Ovary (tissue), 9 donors: ENCODE results near the gene SERPINB7. TPM values are rescaled to one million over a fixed set of nuclear protein-coding genes. Genes with fewer than 3 reads are reported as not detected.

ENCODE experiments used
- DNase-seq, 5 donors: peaks; one replicate each; pipeline ENCODE4 v3.0.0-alpha.2; 2019 to 2020
- H3K27ac ChIP-seq, 2 donors: fragments of 200-600 bp; one replicate each; pipeline versions ENCODE4 v1.5.1 to v1.8.0; 2019 to 2022
- H3K27me3 ChIP-seq: fragments of 200-600 bp; one replicate; pipeline ENCODE4 v1.8.0; 2022
- H3K36me3 ChIP-seq: fragments of 200-600 bp; sonication (generic); one replicate; pipeline ENCODE4 v1.5.1; 2019
- H3K4me1 ChIP-seq: one replicate; pipeline ENCODE4 v1.8.1; 2013; ENCODE audit warnings: mild to moderate bottlenecking, moderate library complexity; ENCODE audit not compliant: insufficient read depth
- H3K4me3 ChIP-seq: fragments of 200-600 bp; sonication (generic); one replicate; pipeline ENCODE4 v1.5.1; 2017
- H3K9me3 ChIP-seq, 2 donors: fragments of 200-600 bp in 1 of 2; sonication (generic) in 1 of 2; one replicate each; pipeline versions ENCODE4 v1.5.1 to v1.8.1; 2013 to 2019; ENCODE audit warnings: mild to moderate bottlenecking in 1 of 2, moderate library complexity in 1 of 2
- EP300 ChIP-seq: sonication (generic); formaldehyde crosslinking; IDR thresholded peaks from one replicate; pipeline ENCODE4 v1.6.1; 2017; ENCODE audit warnings: antibody characterized with exemption
- POLR2A ChIP-seq: fragments of 450-650 bp; IDR thresholded peaks from one replicate; pipeline ENCODE4 v1.6.1; 2017; ENCODE audit warnings: antibody characterized with exemption, mild to moderate bottlenecking, moderate library complexity
- WGBS, 3 donors: extraction: QIAGEN DNeasy Blood & Tissue Kit in 1 of 3; methylation state at CpG; one replicate each; pipeline versions ENCODE4 v1.1.5 to v1.1.7; 2013 to 2017; 5-methylcytosine and 5-hydroxymethylcytosine counted together
- intact Hi-C, 4 donors: fragments of 100-400 bp; cut with DNase I; formaldehyde crosslinking; loops; one replicate each; pipeline versions ENCODE4 v1.11.0 to v1.15.1; 2022 to 2023
- polyA plus RNA-seq, 2 donors: library from polyadenylated mRNA; stranded (reverse); fragments of 200-250 nt in 1 of 2; fragments of 350-450 nt in 1 of 2; fragmentation: Illumina TruSeq in 1 of 2; extraction: RNeasy Lipid Tissue Mini Kit (QIAGEN cat#74804) in 1 of 2; gene quantifications; one replicate each; pipeline ENCODE4 v1.2.3, GENCODE V29; 2013 to 2014
- total RNA-seq, 7 donors: library from RNA; depleted of rRNA in 2 of 7; stranded (reverse); fragments of >200 nt in 2 of 7; fragmentation: NEBNext Ultra II Directional in 3 of 7; extraction: Animal tissue kit (Norgen Biotek cat#: 25700) in 3 of 7; gene quantifications; one replicate each; pipeline versions ENCODE4 v1.1.0 to v1.2.4, GENCODE V29; 2016 to 2023
- TF ChIP-seq, protein P1 (sequence below), 3 donors: fragments of 450-650 bp in 2 of 3; fragments of 200-600 bp in 1 of 3; IDR thresholded peaks; one replicate each; pipeline versions ENCODE4 v1.5.1 to v1.8.0; 2016 to 2022; ENCODE audit warnings: antibody characterized with exemption in 3 of 3, mild to moderate bottlenecking in 1 of 3
- donor health status: DM: no; HTN: no; CAD: no; lungs with moderate emphysema.
- donor health status: DM: no; HTN: no; CAD: no.
- donor health status: Bipolar disorder and iron deficiency.
- donor health status: DM: yes; HTN: yes; CAD: no.
- donor health status: DM: no; HTN: no; CAD: no.
- donor health status: DM: yes; HTN: yes; CAD: no.

Gene SERPINB7
- total and polyA plus RNA-seq, 9 donors = 0.06 to 0.23 (median 0.10) TPM; not detected in 5

DNA sequence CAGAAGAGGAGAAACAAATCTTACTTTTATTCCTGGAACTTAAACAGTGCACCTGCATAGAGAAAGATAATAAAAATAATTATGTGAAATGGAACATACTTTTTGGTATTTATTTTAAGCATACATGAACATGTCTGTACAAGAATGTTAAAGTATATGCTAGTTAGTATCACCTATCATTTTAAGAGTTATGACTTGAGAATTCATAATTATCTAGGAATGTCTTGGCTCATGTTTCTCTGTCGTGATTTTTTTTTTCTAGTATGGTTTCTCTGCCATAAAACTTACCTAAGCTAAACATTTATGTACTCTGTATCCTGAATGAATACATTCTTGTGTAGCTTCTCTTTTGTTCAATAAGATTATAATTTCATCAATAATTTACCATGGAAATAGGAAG is 4.2 kb downstream of the SERPINB7 start:
- H3K27ac ChIP-seq = no peak overlapping the region
- H3K36me3 ChIP-seq = no peaks in the 10 kb centered on the region
- H3K4me3 ChIP-seq = no peak overlapping the region
- H3K4me1 ChIP-seq = no peaks in the 10 kb centered on the region
- no peak for DNase-seq
- no peaks in the 10 kb centered on the region for H3K27me3 ChIP-seq
- intact Hi-C loops = no loop called here
- TF ChIP-seq, protein P1, sequence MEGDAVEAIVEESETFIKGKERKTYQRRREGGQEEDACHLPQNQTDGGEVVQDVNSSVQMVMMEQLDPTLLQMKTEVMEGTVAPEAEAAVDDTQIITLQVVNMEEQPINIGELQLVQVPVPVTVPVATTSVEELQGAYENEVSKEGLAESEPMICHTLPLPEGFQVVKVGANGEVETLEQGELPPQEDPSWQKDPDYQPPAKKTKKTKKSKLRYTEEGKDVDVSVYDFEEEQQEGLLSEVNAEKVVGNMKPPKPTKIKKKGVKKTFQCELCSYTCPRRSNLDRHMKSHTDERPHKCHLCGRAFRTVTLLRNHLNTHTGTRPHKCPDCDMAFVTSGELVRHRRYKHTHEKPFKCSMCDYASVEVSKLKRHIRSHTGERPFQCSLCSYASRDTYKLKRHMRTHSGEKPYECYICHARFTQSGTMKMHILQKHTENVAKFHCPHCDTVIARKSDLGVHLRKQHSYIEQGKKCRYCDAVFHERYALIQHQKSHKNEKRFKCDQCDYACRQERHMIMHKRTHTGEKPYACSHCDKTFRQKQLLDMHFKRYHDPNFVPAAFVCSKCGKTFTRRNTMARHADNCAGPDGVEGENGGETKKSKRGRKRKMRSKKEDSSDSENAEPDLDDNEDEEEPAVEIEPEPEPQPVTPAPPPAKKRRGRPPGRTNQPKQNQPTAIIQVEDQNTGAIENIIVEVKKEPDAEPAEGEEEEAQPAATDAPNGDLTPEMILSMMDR (IDR thresholded peaks at IDR 0.05) = no peak
- TF ChIP-seq POLR2A (no peak), EP300 (no peak)
- 5 to 7% (median 6%) methylated on average over 1 of the region's 1 CpG for WGBS, 3 donors
- H3K9me3 ChIP-seq = no peaks in the 10 kb centered on the region

DNA sequence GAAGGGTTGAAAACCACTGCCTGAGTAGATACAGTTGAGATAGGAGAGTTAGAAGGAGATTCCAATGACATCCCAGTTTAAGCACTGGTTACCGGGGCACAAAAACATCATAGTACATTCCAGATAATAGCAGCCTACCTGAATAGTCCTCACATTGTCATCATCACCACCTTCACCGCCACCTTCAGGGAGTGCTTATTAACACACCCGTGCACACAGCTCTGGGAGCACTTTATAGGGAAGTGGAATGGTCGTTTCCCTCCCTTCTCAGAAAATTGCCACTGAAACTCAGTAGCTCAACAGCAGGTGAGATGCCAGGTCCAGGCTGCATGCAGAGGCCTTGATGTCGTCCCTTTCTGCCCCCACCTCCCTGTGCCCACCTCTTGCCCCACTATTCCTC is 8.2 kb downstream of the SERPINB7 start:
- DNase-seq = no peak
- Histone ChIP-seq H3K36me3 (no peaks in the 10 kb centered on the region), H3K27me3 (no peaks in the 10 kb centered on the region), H3K27ac (no peak overlapping the region), H3K9me3 (no peaks in the 10 kb centered on the region), H3K4me1 (no peaks in the 10 kb centered on the region), H3K4me3 (no peak overlapping the region)
- intact Hi-C loops = no loop called here
- TF ChIP-seq, protein P1 (IDR thresholded peaks at IDR 0.05) = no peak
- TF ChIP-seq EP300 = no peak
- TF ChIP-seq POLR2A = no peak
- 79 to 87% (median 79%) methylated on average over 5 of the region's 5 CpGs for WGBS, 3 donors

DNA sequence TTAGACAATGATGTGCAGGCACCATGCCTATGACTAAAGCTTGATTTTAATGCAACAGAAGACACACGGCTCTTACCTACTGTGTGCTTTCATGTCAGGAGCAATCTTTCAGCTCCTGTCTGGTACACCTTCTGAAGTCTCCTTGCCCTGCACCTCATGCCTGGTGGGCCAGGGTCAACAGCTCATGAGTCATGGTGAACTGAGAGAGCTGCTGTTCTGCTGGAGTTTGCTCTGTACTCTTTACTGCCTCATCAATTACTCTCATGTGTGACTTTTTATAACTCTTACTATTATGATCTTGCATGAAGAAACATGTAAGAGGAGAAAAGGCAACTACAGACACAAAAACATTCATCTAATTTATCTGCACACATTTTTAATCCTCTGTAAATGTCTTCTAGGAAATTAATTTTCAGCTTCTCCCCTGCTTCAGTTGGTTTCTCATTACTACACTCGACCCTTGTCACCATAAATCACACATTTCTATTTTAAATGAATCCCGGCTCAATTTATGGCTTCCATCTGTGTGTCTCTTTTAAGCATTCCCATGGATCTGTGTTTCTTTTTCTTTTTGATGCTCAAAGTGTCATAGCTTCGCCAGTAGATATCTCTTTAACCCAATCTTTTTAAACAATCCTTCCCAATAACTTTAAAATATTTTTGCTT is 9.7 kb downstream of the SERPINB7 start:
- WGBS, 3 donors = 18 to 23% (median 20%) methylated on average over 4 of the region's 4 CpGs
- Histone ChIP-seq H3K27me3 (no peaks in the 10 kb centered on the region), H3K27ac (no peak overlapping the region), H3K4me3 (no peak overlapping the region), H3K36me3 (no peaks in the 10 kb centered on the region), H3K9me3 (no peaks in the 10 kb centered on the region), H3K4me1 (no peaks in the 10 kb centered on the region)
- TF ChIP-seq POLR2A (no peak), EP300 (no peak)
- TF ChIP-seq, protein P1 (IDR thresholded peaks at IDR 0.05) = no peak
- DNase-seq = no peak
- intact Hi-C loops = no loop called here

DNA sequence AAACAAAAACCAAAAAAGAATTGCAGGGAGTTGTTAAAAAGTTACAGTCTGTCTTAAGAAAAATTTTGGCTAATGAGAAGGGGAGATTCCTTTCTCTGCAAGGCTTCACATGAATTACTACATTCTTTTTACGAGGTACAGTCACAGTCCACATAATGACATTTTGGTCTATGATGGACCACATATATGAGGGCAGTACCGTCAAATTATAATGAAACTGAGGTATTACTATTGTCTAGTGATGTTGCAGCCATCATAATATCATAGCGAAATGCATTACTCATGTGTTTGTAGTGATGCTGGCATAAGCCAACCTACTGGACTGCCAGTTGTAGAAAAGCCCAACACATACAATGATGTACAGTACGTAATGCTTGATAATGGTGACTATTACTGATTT is 12.5 kb downstream of the SERPINB7 start:
- no peaks in the 10 kb centered on the region for H3K4me1 ChIP-seq
- no peaks in the 10 kb centered on the region for H3K9me3 ChIP-seq
- WGBS, 3 donors = 81 to 85% (median 85%) methylated on average over 4 of the region's 4 CpGs
- TF ChIP-seq, protein P1 (IDR thresholded peaks at IDR 0.05) = no peak
- TF ChIP-seq POLR2A (no peak), EP300 (no peak)
- no peaks in the 10 kb centered on the region for H3K27me3 ChIP-seq
- intact Hi-C loops = no loop called here
- no peak overlapping the region for H3K4me3 ChIP-seq
- no peak overlapping the region for H3K27ac ChIP-seq
- no peaks in the 10 kb centered on the region for H3K36me3 ChIP-seq
- no peak for DNase-seq
